Measurements from ENCODE around the gene HEMGN. TPM values are rescaled to one million over a fixed set of nuclear protein-coding genes. Genes with fewer than 3 reads are reported as not detected.

HEMGN gene
- total and polyA plus RNA-seq, 2 donors (not counting 1 experiment from before 2014, with no cell fraction given) = not detected

- H4K20me1 ChIP-seq (ENCODE audit: control insufficient read depth, extremely low read depth, insufficient read depth, low read length) = no peaks in the 10 kb centered on the region
- no peaks in the 10 kb centered on the region for H3K79me2 ChIP-seq (ENCODE audit: control insufficient read depth, insufficient read depth, low read length)
- H3K9me3 ChIP-seq (ENCODE audit: control insufficient read depth, insufficient read depth, low read depth, low read length) = no peaks in the 10 kb centered on the region
- H3K4me1 ChIP-seq (ENCODE audit: control insufficient read depth, extremely low read depth, insufficient read depth, low read length) = peaks cover 3% of the 10 kb centered on the region
- H3K27ac ChIP-seq (ENCODE audit: insufficient read depth, low read length) = no peak overlapping the region
- H3K9ac ChIP-seq (ENCODE audit: insufficient read depth, low read length) = no peak overlapping the region
- no peak for TF ChIP-seq CTCF (conservative IDR thresholded peaks at IDR 0.05 in 1 of 2, IDR thresholded peaks at IDR 0.05 in 1 of 2; ENCODE audit: low read depth in 1 of 2, low read length in 2 of 2)
- no peak overlapping the region for H3K4me3 ChIP-seq (replicated peaks in 1 of 4; ENCODE audit: control extremely low read depth in 1 of 4, insufficient read depth in 1 of 4, low read depth in 3 of 4, low read length in 4 of 4)
- H3K27me3 ChIP-seq (ENCODE audit: control insufficient read depth, insufficient read depth, low read length) = no peaks in the 10 kb centered on the region
- H3K36me3 ChIP-seq (ENCODE audit: control insufficient read depth, insufficient read depth, low read length) = no peaks in the 10 kb centered on the region
- no peak overlapping the region for H2AFZ ChIP-seq (ENCODE audit: low read length)
- no peak for DNase-seq (ENCODE audit: low read depth in 2 of 2)
- no peak overlapping the region for H3K4me2 ChIP-seq (ENCODE audit: extremely low read depth, insufficient read depth, low read length)
Measured at GRCh38 chr9:97905228-97905627, 32.7 kb downstream of the HEMGN start.

- H3K27ac ChIP-seq (ENCODE audit: insufficient read depth, low read length) = no peak overlapping the region
- H3K36me3 ChIP-seq (ENCODE audit: control insufficient read depth, insufficient read depth, low read length) = no peaks in the 10 kb centered on the region
- H4K20me1 ChIP-seq (ENCODE audit: control insufficient read depth, extremely low read depth, insufficient read depth, low read length) = no peaks in the 10 kb centered on the region
- no peak overlapping the region for H3K4me2 ChIP-seq (ENCODE audit: extremely low read depth, insufficient read depth, low read length)
- DNase-seq (ENCODE audit: low read depth in 2 of 2) = no peak
- H3K4me3 ChIP-seq (replicated peaks in 1 of 4; ENCODE audit: control extremely low read depth in 1 of 4, insufficient read depth in 1 of 4, low read depth in 3 of 4, low read length in 4 of 4) = no peak overlapping the region
- no peaks in the 10 kb centered on the region for H3K9me3 ChIP-seq (ENCODE audit: control insufficient read depth, insufficient read depth, low read depth, low read length)
- TF ChIP-seq EZH2 (IDR thresholded peaks at IDR 0.05; ENCODE audit: low read length, missing control alignments) (no peak), CTCF (conservative IDR thresholded peaks at IDR 0.05 in 1 of 2, IDR thresholded peaks at IDR 0.05 in 1 of 2; ENCODE audit: low read depth in 1 of 2, low read length in 2 of 2) (no peak)
- no peak overlapping the region for H2AFZ ChIP-seq (ENCODE audit: low read length)
- peaks cover 5% of the 10 kb centered on the region for H3K4me1 ChIP-seq (ENCODE audit: control insufficient read depth, extremely low read depth, insufficient read depth, low read length)
- no peak overlapping the region for H3K9ac ChIP-seq (ENCODE audit: insufficient read depth, low read length)
- no peaks in the 10 kb centered on the region for H3K79me2 ChIP-seq (ENCODE audit: control insufficient read depth, insufficient read depth, low read length)
- H3K27me3 ChIP-seq (ENCODE audit: control insufficient read depth, insufficient read depth, low read length) = no peaks in the 10 kb centered on the region
Measured at GRCh38 chr9:97904725-97905124, 33.2 kb downstream of the HEMGN start.

- Histone ChIP-seq H2AFZ (ENCODE audit: low read length) (no peak overlapping the region), H3K9ac (ENCODE audit: insufficient read depth, low read length) (no peak overlapping the region), H3K4me1 (ENCODE audit: control insufficient read depth, extremely low read depth, insufficient read depth, low read length) (peaks cover 5% of the 10 kb centered on the region), H3K79me2 (ENCODE audit: control insufficient read depth, insufficient read depth, low read length) (no peaks in the 10 kb centered on the region), H3K27me3 (ENCODE audit: control insufficient read depth, insufficient read depth, low read length) (no peaks in the 10 kb centered on the region), H3K4me2 (ENCODE audit: extremely low read depth, insufficient read depth, low read length) (no peak overlapping the region), H3K36me3 (ENCODE audit: control insufficient read depth, insufficient read depth, low read length) (no peaks in the 10 kb centered on the region), H4K20me1 (ENCODE audit: control insufficient read depth, extremely low read depth, insufficient read depth, low read length) (no peaks in the 10 kb centered on the region), H3K4me3 (replicated peaks in 1 of 4; ENCODE audit: control extremely low read depth in 1 of 4, insufficient read depth in 1 of 4, low read depth in 3 of 4, low read length in 4 of 4) (no peak overlapping the region), H3K9me3 (ENCODE audit: control insufficient read depth, insufficient read depth, low read depth, low read length) (no peaks in the 10 kb centered on the region), H3K27ac (ENCODE audit: insufficient read depth, low read length) (no peak overlapping the region)
- TF ChIP-seq EZH2 (IDR thresholded peaks at IDR 0.05; ENCODE audit: low read length, missing control alignments) (no peak), CTCF (conservative IDR thresholded peaks at IDR 0.05 in 1 of 2, IDR thresholded peaks at IDR 0.05 in 1 of 2; ENCODE audit: low read depth in 1 of 2, low read length in 2 of 2) (no peak)
- DNase-seq (ENCODE audit: low read depth in 2 of 2) = no peak
Measured at GRCh38 chr9:97903177-97903576, 34.8 kb downstream of the HEMGN start.
